ENCODE measurements around the gene PERP.

PERP gene

DNA sequence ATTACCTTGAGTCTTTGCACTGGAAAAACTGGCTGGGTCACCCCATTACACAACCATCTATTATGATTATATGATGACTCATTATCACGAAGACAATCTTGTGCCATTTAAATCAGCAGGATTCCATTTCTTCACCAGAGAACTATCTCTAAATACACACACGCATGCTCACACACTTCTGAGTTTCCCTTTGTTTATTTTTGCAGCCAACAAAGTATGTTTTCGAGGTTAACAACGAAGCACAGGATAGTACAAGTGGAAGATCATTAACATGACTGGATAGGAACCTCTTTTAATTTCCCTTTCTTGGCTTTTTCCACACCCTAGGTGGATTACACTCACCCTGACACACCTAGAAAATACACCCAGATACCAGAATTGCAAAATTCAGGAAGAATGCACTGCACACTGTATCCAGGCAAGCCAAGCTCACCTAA, 18.9 kb downstream of the PERP start (continued):
- TF ChIP-seq ZNF776 (tag by site-specific recombination; IDR thresholded peaks at IDR 0.05; ENCODE audit: borderline replicate concordance) (no peak), ZNF521 (tag by site-specific recombination; IDR thresholded peaks at IDR 0.05) (no peak), HOXD13 (CRISPR knock-in tag; IDR thresholded peaks at IDR 0.05; ENCODE audit: borderline replicate concordance) (no peak), ZNF202 (tag by site-specific recombination; IDR thresholded peaks at IDR 0.05; ENCODE audit: borderline replicate concordance) (no peak), ZNF140 (tag by site-specific recombination; IDR thresholded peaks at IDR 0.05) (no peak), ZNF658 (tag by site-specific recombination; IDR thresholded peaks at IDR 0.05) (no peak), ZNF777 (tag by site-specific recombination; IDR thresholded peaks at IDR 0.05; ENCODE audit: borderline replicate concordance) (no peak), ZNF544 (tag by site-specific recombination; IDR thresholded peaks at IDR 0.05) (no peak), ZNF561 (tag by site-specific recombination; IDR thresholded peaks at IDR 0.05; ENCODE audit: borderline replicate concordance) (peak; percentile 93), ZNF514 (tag by site-specific recombination; IDR thresholded peaks at IDR 0.05) (no peak), ZNF114 (tag by site-specific recombination; IDR thresholded peaks at IDR 0.05) (no peak), SP2 (tag by site-specific recombination; IDR thresholded peaks at IDR 0.05) (0 out of 2 replicates have a peak, but pooled peaks have one; percentile 14), ZIC2 (tag by site-specific recombination; IDR thresholded peaks at IDR 0.05) (peak; percentile 60), ZNF341 (tag by site-specific recombination; IDR thresholded peaks at IDR 0.05; ENCODE audit: low read depth) (no peak), SETDB1 (IDR thresholded peaks at IDR 0.05; ENCODE audit: insufficient read length, low read length) (peak; percentile 25), ZNF302 (tag by site-specific recombination; IDR thresholded peaks at IDR 0.05; ENCODE audit: low read depth) (no peak), ZNF274 (IDR thresholded peaks at IDR 0.05; ENCODE audit: low read length) (no peak), ZNF274 (tag by site-specific recombination; IDR thresholded peaks at IDR 0.05; ENCODE audit: borderline replicate concordance) (no peak), REPIN1 (tag by site-specific recombination; IDR thresholded peaks at IDR 0.05; ENCODE audit: low read depth) (no peak), ZNF112 (tag by site-specific recombination; IDR thresholded peaks at IDR 0.05) (no peak)
- TF ChIP-seq, protein P1, sequence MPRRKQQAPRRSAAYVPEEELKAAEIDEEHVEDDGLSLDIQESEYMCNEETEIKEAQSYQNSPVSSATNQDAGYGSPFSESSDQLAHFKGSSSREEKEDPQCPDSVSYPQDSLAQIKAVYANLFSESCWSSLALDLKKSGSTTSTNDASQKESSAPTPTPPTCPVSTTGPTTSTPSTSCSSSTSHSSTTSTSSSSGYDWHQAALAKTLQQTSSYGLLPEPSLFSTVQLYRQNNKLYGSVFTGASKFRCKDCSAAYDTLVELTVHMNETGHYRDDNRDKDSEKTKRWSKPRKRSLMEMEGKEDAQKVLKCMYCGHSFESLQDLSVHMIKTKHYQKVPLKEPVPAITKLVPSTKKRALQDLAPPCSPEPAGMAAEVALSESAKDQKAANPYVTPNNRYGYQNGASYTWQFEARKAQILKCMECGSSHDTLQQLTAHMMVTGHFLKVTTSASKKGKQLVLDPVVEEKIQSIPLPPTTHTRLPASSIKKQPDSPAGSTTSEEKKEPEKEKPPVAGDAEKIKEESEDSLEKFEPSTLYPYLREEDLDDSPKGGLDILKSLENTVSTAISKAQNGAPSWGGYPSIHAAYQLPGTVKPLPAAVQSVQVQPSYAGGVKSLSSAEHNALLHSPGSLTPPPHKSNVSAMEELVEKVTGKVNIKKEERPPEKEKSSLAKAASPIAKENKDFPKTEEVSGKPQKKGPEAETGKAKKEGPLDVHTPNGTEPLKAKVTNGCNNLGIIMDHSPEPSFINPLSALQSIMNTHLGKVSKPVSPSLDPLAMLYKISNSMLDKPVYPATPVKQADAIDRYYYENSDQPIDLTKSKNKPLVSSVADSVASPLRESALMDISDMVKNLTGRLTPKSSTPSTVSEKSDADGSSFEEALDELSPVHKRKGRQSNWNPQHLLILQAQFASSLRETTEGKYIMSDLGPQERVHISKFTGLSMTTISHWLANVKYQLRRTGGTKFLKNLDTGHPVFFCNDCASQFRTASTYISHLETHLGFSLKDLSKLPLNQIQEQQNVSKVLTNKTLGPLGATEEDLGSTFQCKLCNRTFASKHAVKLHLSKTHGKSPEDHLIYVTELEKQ (tag by site-specific recombination; IDR thresholded peaks at IDR 0.05; ENCODE audit: borderline replicate concordance), result peak; percentile 89
- TF ChIP-seq, protein P2, sequence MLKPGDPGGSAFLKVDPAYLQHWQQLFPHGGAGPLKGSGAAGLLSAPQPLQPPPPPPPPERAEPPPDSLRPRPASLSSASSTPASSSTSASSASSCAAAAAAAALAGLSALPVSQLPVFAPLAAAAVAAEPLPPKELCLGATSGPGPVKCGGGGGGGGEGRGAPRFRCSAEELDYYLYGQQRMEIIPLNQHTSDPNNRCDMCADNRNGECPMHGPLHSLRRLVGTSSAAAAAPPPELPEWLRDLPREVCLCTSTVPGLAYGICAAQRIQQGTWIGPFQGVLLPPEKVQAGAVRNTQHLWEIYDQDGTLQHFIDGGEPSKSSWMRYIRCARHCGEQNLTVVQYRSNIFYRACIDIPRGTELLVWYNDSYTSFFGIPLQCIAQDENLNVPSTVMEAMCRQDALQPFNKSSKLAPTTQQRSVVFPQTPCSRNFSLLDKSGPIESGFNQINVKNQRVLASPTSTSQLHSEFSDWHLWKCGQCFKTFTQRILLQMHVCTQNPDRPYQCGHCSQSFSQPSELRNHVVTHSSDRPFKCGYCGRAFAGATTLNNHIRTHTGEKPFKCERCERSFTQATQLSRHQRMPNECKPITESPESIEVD (tag by site-specific recombination; IDR thresholded peaks at IDR 0.05), result peak; percentile 97
- TF ChIP-seq, protein P3, sequence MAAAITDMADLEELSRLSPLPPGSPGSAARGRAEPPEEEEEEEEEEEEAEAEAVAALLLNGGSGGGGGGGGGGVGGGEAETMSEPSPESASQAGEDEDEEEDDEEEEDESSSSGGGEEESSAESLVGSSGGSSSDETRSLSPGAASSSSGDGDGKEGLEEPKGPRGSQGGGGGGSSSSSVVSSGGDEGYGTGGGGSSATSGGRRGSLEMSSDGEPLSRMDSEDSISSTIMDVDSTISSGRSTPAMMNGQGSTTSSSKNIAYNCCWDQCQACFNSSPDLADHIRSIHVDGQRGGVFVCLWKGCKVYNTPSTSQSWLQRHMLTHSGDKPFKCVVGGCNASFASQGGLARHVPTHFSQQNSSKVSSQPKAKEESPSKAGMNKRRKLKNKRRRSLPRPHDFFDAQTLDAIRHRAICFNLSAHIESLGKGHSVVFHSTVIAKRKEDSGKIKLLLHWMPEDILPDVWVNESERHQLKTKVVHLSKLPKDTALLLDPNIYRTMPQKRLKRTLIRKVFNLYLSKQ (tag by site-specific recombination; IDR thresholded peaks at IDR 0.05; ENCODE audit: borderline replicate concordance), result no peak
- TF ChIP-seq, protein P4, sequence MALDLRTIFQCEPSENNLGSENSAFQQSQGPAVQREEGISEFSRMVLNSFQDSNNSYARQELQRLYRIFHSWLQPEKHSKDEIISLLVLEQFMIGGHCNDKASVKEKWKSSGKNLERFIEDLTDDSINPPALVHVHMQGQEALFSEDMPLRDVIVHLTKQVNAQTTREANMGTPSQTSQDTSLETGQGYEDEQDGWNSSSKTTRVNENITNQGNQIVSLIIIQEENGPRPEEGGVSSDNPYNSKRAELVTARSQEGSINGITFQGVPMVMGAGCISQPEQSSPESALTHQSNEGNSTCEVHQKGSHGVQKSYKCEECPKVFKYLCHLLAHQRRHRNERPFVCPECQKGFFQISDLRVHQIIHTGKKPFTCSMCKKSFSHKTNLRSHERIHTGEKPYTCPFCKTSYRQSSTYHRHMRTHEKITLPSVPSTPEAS (tag by site-specific recombination; IDR thresholded peaks at IDR 0.05), result peak; percentile 67; the same call in 1 of the 2 replicates
- TF ChIP-seq, protein P5, sequence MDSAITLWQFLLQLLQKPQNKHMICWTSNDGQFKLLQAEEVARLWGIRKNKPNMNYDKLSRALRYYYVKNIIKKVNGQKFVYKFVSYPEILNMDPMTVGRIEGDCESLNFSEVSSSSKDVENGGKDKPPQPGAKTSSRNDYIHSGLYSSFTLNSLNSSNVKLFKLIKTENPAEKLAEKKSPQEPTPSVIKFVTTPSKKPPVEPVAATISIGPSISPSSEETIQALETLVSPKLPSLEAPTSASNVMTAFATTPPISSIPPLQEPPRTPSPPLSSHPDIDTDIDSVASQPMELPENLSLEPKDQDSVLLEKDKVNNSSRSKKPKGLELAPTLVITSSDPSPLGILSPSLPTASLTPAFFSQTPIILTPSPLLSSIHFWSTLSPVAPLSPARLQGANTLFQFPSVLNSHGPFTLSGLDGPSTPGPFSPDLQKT (IDR thresholded peaks at IDR 0.05; ENCODE audit: borderline replicate concordance, low read depth, low read length), result no peak
- TF ChIP-seq, protein P6, sequence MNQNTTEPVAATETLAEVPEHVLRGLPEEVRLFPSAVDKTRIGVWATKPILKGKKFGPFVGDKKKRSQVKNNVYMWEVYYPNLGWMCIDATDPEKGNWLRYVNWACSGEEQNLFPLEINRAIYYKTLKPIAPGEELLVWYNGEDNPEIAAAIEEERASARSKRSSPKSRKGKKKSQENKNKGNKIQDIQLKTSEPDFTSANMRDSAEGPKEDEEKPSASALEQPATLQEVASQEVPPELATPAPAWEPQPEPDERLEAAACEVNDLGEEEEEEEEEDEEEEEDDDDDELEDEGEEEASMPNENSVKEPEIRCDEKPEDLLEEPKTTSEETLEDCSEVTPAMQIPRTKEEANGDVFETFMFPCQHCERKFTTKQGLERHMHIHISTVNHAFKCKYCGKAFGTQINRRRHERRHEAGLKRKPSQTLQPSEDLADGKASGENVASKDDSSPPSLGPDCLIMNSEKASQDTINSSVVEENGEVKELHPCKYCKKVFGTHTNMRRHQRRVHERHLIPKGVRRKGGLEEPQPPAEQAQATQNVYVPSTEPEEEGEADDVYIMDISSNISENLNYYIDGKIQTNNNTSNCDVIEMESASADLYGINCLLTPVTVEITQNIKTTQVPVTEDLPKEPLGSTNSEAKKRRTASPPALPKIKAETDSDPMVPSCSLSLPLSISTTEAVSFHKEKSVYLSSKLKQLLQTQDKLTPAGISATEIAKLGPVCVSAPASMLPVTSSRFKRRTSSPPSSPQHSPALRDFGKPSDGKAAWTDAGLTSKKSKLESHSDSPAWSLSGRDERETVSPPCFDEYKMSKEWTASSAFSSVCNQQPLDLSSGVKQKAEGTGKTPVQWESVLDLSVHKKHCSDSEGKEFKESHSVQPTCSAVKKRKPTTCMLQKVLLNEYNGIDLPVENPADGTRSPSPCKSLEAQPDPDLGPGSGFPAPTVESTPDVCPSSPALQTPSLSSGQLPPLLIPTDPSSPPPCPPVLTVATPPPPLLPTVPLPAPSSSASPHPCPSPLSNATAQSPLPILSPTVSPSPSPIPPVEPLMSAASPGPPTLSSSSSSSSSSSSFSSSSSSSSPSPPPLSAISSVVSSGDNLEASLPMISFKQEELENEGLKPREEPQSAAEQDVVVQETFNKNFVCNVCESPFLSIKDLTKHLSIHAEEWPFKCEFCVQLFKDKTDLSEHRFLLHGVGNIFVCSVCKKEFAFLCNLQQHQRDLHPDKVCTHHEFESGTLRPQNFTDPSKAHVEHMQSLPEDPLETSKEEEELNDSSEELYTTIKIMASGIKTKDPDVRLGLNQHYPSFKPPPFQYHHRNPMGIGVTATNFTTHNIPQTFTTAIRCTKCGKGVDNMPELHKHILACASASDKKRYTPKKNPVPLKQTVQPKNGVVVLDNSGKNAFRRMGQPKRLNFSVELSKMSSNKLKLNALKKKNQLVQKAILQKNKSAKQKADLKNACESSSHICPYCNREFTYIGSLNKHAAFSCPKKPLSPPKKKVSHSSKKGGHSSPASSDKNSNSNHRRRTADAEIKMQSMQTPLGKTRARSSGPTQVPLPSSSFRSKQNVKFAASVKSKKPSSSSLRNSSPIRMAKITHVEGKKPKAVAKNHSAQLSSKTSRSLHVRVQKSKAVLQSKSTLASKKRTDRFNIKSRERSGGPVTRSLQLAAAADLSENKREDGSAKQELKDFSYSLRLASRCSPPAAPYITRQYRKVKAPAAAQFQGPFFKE (tag by site-specific recombination; IDR thresholded peaks at IDR 0.05; ENCODE audit: borderline replicate concordance), result no peak

All from HEK293 (cell line).